Lung (tissue), 12 donors: ENCODE results near the gene IZUMO1R. TPM values are rescaled to one million over a fixed set of nuclear protein-coding genes. Genes with fewer than 3 reads are reported as not detected.
A peak's percentile ranks its signal among the peaks of the same experiment; 100 is the strongest.

Experiments used
- ATAC-seq: fragments of 200-7000 bp; cut with Tn5 transposase; one replicate; pipeline ENCODE4 v1.9.1; 2020; ENCODE audit warnings: moderate number of reproducible peaks; ENCODE audit not compliant: insufficient read depth, low FRiP score
- DNase-seq, 3 donors: peaks; one replicate each; pipeline ENCODE4 v3.0.0-alpha.2; 2013 to 2017
- H3K27ac ChIP-seq, 2 donors: one replicate each; pipeline ENCODE4 v1.5.1; 2013; ENCODE audit warnings: mild to moderate bottlenecking in 2 of 2, moderate library complexity in 2 of 2, control low read depth in 1 of 2, inconsistent platforms in 1 of 2, low read depth in 1 of 2, low read length in 1 of 2
- H3K27me3 ChIP-seq, 3 donors: one replicate each; pipeline ENCODE4 v1.5.1; 2013; ENCODE audit warnings: low read length in 2 of 3; ENCODE audit not compliant: control insufficient read depth in 3 of 3, insufficient read depth in 3 of 3
- H3K36me3 ChIP-seq, 4 donors: one replicate each; pipeline ENCODE4 v1.5.1; 2013; ENCODE audit warnings: low read length in 4 of 4, mild to moderate bottlenecking in 1 of 4, moderate library complexity in 1 of 4; ENCODE audit not compliant: control insufficient read depth in 4 of 4, insufficient read depth in 4 of 4
- H3K4me1 ChIP-seq, 5 donors: one replicate each; pipeline ENCODE4 v1.5.1; 2013; ENCODE audit warnings: low read length in 5 of 5, mild to moderate bottlenecking in 2 of 5, moderate library complexity in 1 of 5; ENCODE audit not compliant: control insufficient read depth in 5 of 5, insufficient read depth in 5 of 5
- H3K4me3 ChIP-seq: one replicate; pipeline ENCODE4 v1.5.1; 2013; ENCODE audit warnings: mild to moderate bottlenecking, control low read depth, moderate library complexity
- H3K9ac ChIP-seq, 2 donors: one replicate each; pipeline ENCODE4 v1.5.1; 2013; ENCODE audit warnings: low read length in 2 of 2, control low read depth in 1 of 2; ENCODE audit not compliant: insufficient read depth in 1 of 2
- H3K9me3 ChIP-seq, 4 donors: one replicate each; pipeline ENCODE4 v1.5.1; 2013; ENCODE audit warnings: low read length in 3 of 4, mild to moderate bottlenecking in 1 of 4, moderate library complexity in 1 of 4; ENCODE audit not compliant: control insufficient read depth in 4 of 4, insufficient read depth in 3 of 4
- WGBS, 2 donors: extraction: QIAGEN DNeasy Blood & Tissue Kit; methylation state at CpG; one replicate each; pipeline ENCODE4 v1.1.7; 2013; 5-methylcytosine and 5-hydroxymethylcytosine counted together
- polyA plus RNA-seq, 2 donors: library from polyadenylated mRNA; stranded (reverse); fragments of 200-250 nt; gene quantifications; one replicate each; pipeline ENCODE4 v1.2.1, GENCODE V29; 2013
- total RNA-seq, 2 donors: library from RNA; depleted of rRNA in 1 of 2; stranded (reverse); fragments of >200 nt in 1 of 2; gene quantifications; one replicate each; pipeline ENCODE4 v1.2.1, GENCODE V29; 2014 to 2021
- TF ChIP-seq, protein P1 (sequence below): IDR thresholded peaks from 2 replicates; pipeline ENCODE4 v1.5.1; 2012; ENCODE audit warnings: mild to moderate bottlenecking; ENCODE audit errors: control extremely low read depth, extremely low read depth
- donor health status: control.
- donor health status: control.
- donor health status: Bipolar disorder and iron deficiency.
- donor health status: healthy.
- donor health status: DM: yes; HTN: yes; CAD: no.

IZUMO1R gene
- total and polyA plus RNA-seq, 4 donors, result not detected

DNA sequence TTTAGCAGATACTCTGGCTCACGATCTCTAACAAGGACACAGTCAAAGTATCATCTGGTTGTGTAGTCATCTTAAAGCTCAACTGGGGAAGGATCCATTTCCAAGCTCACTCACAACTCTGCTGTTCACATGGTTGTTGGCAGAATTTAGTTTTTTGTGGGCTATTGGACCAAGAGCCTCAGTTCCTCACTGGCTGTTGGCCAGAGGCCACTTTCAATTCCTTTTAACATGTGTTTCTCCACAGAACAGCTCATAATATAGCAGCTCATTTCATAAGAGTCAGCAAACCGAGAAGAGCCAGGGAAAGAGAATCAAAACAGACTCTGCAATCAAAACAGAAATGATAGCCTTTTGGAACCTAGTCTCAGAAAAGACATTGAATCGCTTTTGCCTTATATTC lies 22.6 kb downstream of the IZUMO1R start:
- 34 to 39% methylated on average over 3 of the region's 3 CpGs for WGBS, 2 donors
- DNase-seq, result peak; percentile 21 to 40 (median 29)
- Histone ChIP-seq H3K36me3 (no peaks in the 10 kb centered on the region), H3K27ac (no peak overlapping the region), H3K9me3 (peaks cover 0 to 5% (median 0%) of the 10 kb centered on the region in 4 donors), H3K27me3 (no peaks in the 10 kb centered on the region), H3K4me3 (no peak overlapping the region), H3K9ac (no peak overlapping the region), H3K4me1 (peaks cover 0 to 5% (median 0%) of the 10 kb centered on the region in 5 donors)
- TF ChIP-seq, protein P1, sequence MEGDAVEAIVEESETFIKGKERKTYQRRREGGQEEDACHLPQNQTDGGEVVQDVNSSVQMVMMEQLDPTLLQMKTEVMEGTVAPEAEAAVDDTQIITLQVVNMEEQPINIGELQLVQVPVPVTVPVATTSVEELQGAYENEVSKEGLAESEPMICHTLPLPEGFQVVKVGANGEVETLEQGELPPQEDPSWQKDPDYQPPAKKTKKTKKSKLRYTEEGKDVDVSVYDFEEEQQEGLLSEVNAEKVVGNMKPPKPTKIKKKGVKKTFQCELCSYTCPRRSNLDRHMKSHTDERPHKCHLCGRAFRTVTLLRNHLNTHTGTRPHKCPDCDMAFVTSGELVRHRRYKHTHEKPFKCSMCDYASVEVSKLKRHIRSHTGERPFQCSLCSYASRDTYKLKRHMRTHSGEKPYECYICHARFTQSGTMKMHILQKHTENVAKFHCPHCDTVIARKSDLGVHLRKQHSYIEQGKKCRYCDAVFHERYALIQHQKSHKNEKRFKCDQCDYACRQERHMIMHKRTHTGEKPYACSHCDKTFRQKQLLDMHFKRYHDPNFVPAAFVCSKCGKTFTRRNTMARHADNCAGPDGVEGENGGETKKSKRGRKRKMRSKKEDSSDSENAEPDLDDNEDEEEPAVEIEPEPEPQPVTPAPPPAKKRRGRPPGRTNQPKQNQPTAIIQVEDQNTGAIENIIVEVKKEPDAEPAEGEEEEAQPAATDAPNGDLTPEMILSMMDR, result no peak
- no peak for ATAC-seq

DNA sequence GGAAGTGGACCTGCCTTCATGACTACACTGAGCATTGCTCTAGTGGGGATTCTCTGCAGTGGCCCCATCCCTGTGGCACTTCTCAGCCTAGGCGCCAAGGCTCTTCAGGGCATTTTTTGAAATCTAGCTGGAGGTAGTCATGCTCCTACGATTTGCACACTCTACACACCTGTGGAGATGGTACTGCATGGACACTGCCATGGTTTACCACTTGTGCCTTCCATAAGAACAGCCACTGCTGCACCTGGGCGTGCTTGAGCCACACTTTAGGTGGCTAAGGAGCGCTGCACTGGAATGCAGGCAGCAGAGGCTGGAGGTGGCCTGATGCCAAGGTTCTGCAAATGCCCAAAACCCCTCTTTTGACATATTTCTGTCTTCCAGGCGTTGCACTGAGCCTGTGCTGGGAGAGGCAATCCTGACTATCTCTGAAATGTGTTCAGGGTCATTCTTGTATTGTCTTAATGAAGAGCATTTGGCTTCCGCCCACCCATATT lies 24.3 kb downstream of the IZUMO1R start:
- Histone ChIP-seq H3K9ac (no peak overlapping the region), H3K9me3 (peaks cover 0 to 5% (median 0%) of the 10 kb centered on the region in 4 donors), H3K27me3 (no peaks in the 10 kb centered on the region), H3K4me1 (peaks cover 0 to 5% (median 0%) of the 10 kb centered on the region in 5 donors), H3K4me3 (no peak overlapping the region), H3K36me3 (no peaks in the 10 kb centered on the region), H3K27ac (no peak overlapping the region)
- DNase-seq (peak in 1 of 3 donors; percentile 10), ATAC-seq (no peak)
- 70 to 76% methylated on average over 6 of the region's 6 CpGs for WGBS, 2 donors
- TF ChIP-seq, protein P1, result no peak

DNA sequence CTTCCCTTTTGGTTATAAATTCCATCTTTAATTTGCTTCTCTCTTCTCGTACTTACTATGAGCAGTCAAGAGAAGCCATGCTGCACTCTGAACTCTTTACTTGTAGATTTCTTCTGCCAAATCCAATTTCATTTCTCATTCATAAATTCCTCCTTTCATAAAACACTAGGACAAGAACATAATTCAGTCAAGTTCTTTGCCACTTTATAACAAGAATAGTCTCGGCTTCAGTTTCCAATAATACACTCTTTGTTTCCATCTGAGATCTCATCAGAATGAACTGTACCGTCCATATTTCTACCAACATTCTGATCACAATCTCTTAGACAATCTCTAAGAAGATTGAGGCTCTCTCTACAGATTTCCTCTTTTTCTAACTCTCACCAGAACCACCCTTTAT lies 25.1 kb downstream of the IZUMO1R start:
- Histone ChIP-seq H3K4me3 (no peak overlapping the region), H3K9me3 (peaks cover 0 to 5% (median 0%) of the 10 kb centered on the region in 4 donors), H3K4me1 (peaks cover 0 to 5% (median 0%) of the 10 kb centered on the region in 5 donors), H3K9ac (no peak overlapping the region), H3K36me3 (no peaks in the 10 kb centered on the region), H3K27me3 (no peaks in the 10 kb centered on the region), H3K27ac (no peak overlapping the region)
- ATAC-seq (no peak), DNase-seq (no peak)
- WGBS, 2 donors, result 86% methylated on average over 3 of the region's 3 CpGs
- TF ChIP-seq, protein P1, result no peak

DNA sequence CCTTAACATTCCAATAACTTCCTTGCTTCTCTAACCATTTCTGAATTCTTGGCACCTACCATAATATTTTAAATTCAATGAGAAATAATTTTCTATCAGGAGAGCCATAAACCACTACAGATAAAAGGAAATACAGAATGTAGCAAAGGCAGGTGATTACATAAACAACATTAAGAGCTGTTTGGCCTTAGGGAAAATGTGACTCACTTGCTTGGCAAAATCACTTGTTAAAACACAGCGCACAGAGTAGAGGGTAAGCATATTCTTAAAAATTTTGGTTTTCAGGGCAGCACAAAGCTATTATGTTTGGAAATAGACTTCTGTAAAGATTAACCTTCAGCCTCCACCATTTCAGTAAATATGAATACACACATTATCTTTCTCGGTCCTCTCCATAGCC lies 26.4 kb downstream of the IZUMO1R start:
- Histone ChIP-seq H3K9me3 (peaks cover 0 to 3% (median 0%) of the 10 kb centered on the region in 4 donors), H3K27me3 (no peaks in the 10 kb centered on the region), H3K4me1 (peaks cover 0 to 5% (median 0%) of the 10 kb centered on the region in 5 donors), H3K27ac (no peak overlapping the region), H3K9ac (no peak overlapping the region), H3K36me3 (no peaks in the 10 kb centered on the region), H3K4me3 (no peak overlapping the region)
- WGBS, 2 donors, result 93% methylated on average over 2 of the region's 2 CpGs
- no peak for ATAC-seq
- no peak for DNase-seq
- TF ChIP-seq, protein P1, result no peak
